ENCODE results near the gene PAPLN.

GRCh38 chr14:73323896-73324399 is 86.6 kb downstream of the PAPLN start:
- no peak for TF ChIP-seq EZH2 (IDR thresholded peaks at IDR 0.05; ENCODE audit: borderline replicate concordance)
- TF ChIP-seq, protein P1, sequence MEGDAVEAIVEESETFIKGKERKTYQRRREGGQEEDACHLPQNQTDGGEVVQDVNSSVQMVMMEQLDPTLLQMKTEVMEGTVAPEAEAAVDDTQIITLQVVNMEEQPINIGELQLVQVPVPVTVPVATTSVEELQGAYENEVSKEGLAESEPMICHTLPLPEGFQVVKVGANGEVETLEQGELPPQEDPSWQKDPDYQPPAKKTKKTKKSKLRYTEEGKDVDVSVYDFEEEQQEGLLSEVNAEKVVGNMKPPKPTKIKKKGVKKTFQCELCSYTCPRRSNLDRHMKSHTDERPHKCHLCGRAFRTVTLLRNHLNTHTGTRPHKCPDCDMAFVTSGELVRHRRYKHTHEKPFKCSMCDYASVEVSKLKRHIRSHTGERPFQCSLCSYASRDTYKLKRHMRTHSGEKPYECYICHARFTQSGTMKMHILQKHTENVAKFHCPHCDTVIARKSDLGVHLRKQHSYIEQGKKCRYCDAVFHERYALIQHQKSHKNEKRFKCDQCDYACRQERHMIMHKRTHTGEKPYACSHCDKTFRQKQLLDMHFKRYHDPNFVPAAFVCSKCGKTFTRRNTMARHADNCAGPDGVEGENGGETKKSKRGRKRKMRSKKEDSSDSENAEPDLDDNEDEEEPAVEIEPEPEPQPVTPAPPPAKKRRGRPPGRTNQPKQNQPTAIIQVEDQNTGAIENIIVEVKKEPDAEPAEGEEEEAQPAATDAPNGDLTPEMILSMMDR (IDR thresholded peaks at IDR 0.05; ENCODE audit: poor library complexity): no peak

All from hepatocyte (in vitro differentiated cells).